Spleen (tissue), 7 donors: Measurements from ENCODE around the gene ELFN1.

Experiments used
- POLR2A ChIP-seq, 3 donors: fragments of 450-650 bp; IDR thresholded peaks; one replicate each; pipeline ENCODE4 v1.5.1; 2017; ENCODE audit warnings: antibody characterized with exemption in 3 of 3, mild to moderate bottlenecking in 1 of 3
- POLR2AphosphoS5 ChIP-seq, 3 donors: sonication (generic); formaldehyde crosslinking; IDR thresholded peaks; one replicate each; pipeline ENCODE4 v1.5.1; 2017; ENCODE audit warnings: antibody characterized with exemption in 3 of 3
- TF ChIP-seq, protein P1 (sequence below), 11 experiments: fragments of 200-600 bp in 7 of 11; fragments of 450-650 bp in 4 of 11; sonication (generic) in 4 of 11; IDR thresholded peaks in 8 of 11; conservative IDR thresholded peaks in 3 of 11; 1 replicate in 7 of 11; 2 replicates in 4 of 11; pipeline versions ENCODE4 v1.4.0 to v1.8.0; 2016 to 2021; ENCODE audit warnings: antibody characterized with exemption in 11 of 11, inconsistent platforms in 4 of 11, mild to moderate bottlenecking in 1 of 11
- donor health status: DM: no; HTN: no; CAD: no; lungs with moderate emphysema.
- donor health status: DM: no; HTN: no; CAD: no.
- donor health status: DM: no; HTN: no; CAD: no.

DNA sequence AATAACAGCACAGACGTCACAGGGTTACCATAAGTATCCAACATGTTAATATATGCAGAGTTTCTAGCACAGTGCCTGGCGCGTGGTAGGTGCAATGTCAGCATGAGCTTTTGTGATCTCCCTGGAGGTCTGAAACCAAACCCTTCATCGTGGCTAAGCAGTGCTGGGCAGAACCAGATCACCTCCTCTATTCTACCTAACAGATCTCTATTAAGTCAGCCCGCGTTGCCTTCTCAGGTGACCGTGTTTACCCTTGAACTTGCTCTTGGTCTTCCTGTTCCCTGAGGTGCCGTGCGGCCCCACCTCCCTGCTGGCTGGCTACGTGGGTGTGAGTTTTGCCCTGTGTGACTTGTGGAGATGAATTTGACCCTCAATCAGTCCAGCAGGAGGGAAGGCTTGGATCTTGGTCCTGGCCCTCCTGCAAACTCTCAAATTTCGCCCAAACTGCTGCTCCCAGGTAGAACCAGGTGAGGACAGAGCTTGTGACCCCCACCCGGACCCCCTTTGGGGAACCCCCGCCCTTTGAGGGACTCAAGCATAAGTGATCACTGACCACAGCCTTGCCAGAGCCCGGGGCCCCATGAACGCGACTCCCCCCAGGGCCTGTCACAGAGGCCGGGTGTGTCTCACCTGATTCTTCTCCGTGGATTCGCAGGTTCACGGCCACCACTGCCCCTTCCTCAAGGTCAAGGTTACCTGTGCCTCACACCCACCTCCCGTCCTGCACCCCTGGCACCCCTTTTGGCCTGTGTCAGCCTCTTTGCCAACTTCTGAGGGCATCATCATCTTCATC lies 54.2 kb downstream of the ELFN1 start:
- TF ChIP-seq, protein P1, sequence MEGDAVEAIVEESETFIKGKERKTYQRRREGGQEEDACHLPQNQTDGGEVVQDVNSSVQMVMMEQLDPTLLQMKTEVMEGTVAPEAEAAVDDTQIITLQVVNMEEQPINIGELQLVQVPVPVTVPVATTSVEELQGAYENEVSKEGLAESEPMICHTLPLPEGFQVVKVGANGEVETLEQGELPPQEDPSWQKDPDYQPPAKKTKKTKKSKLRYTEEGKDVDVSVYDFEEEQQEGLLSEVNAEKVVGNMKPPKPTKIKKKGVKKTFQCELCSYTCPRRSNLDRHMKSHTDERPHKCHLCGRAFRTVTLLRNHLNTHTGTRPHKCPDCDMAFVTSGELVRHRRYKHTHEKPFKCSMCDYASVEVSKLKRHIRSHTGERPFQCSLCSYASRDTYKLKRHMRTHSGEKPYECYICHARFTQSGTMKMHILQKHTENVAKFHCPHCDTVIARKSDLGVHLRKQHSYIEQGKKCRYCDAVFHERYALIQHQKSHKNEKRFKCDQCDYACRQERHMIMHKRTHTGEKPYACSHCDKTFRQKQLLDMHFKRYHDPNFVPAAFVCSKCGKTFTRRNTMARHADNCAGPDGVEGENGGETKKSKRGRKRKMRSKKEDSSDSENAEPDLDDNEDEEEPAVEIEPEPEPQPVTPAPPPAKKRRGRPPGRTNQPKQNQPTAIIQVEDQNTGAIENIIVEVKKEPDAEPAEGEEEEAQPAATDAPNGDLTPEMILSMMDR (IDR thresholded peaks at IDR 0.05 in 8 of 11, conservative IDR thresholded peaks at IDR 0.05 in 3 of 11), result no peak
- no peak for TF ChIP-seq POLR2AphosphoS5 (IDR thresholded peaks at IDR 0.05)
- no peak for TF ChIP-seq POLR2A (IDR thresholded peaks at IDR 0.05)
